Amygdala (tissue), 56 donors: ENCODE measurements around the gene CEACAM16.
A peak's percentile ranks its signal among the peaks of the same experiment; 100 is the strongest.
"Not testable (repeated sequence)": the region's sequence is repeated elsewhere in the genome, so short reads cannot be mapped to it uniquely, and the experiment has no call there.

Experiments used
- DNase-seq, 56 donors: peaks; one replicate each; lab custom pipeline; 2025; lab: John Stamatoyannopoulos, UW

The CEACAM16 gene

GRCh38 chr19:44673510-44673909, 25.4 kb upstream of the CEACAM16 start:
- no peak for DNase-seq

- no peak for DNase-seq
Measured at GRCh38 chr19:44675521-44675920, 23.4 kb upstream of the CEACAM16 start.

- no peak for DNase-seq
Measured at GRCh38 chr19:44677019-44677811, 21.7 kb upstream of the CEACAM16 start.

- no peak for DNase-seq
Measured at GRCh38 chr19:44680536-44680935, 18.4 kb upstream of the CEACAM16 start.

- DNase-seq, result no peak
Measured at GRCh38 chr19:44681992-44682790, 16.8 kb upstream of the CEACAM16 start.

GRCh38 chr19:44682807-44683206, 16.1 kb upstream of the CEACAM16 start:
- no peak for DNase-seq

GRCh38 chr19:44683434-44684210, 15.3 kb upstream of the CEACAM16 start:
- no peak for DNase-seq

- DNase-seq, result not testable (repeated sequence)
Measured at GRCh38 chr19:44684396-44684795, 14.6 kb upstream of the CEACAM16 start.

- no peak for DNase-seq
Measured at GRCh38 chr19:44684892-44685863, 13.8 kb upstream of the CEACAM16 start.

- peak in 1 of 56 donors; percentile 5 for DNase-seq
Measured at GRCh38 chr19:44685877-44686276, 13.1 kb upstream of the CEACAM16 start.

GRCh38 chr19:44686896-44687295, 12.1 kb upstream of the CEACAM16 start:
- DNase-seq, result no peak

GRCh38 chr19:44687888-44688287, 11.1 kb upstream of the CEACAM16 start:
- no peak for DNase-seq

- DNase-seq, result peak in 36 of 56 donors; percentile 3 to 77 (median 23)
Measured at GRCh38 chr19:44689290-44690130, 9.4 kb upstream of the CEACAM16 start.

- no peak for DNase-seq
Measured at GRCh38 chr19:44690131-44690440, 8.9 kb upstream of the CEACAM16 start.

GRCh38 chr19:44692379-44692721, 6.6 kb upstream of the CEACAM16 start:
- no peak for DNase-seq

- no peak for DNase-seq
Measured at GRCh38 chr19:44694184-44694579, 4.8 kb upstream of the CEACAM16 start.

- no peak for DNase-seq
Measured at GRCh38 chr19:44696939-44697669, 1.8 kb upstream of the CEACAM16 start.

GRCh38 chr19:44697670-44698034, 1.3 kb upstream of the CEACAM16 start:
- no peak for DNase-seq

- no peak for DNase-seq
Measured at GRCh38 chr19:44700547-44700946, 1.6 kb downstream of the CEACAM16 start.
